SW 1271 (cell line): ENCODE data around the gene DVL2.

Source experiments
- DNase-seq, 2 experiments: peaks; one replicate each; lab custom pipeline; 2025; lab: John Stamatoyannopoulos, UW

Gene DVL2

DNA sequence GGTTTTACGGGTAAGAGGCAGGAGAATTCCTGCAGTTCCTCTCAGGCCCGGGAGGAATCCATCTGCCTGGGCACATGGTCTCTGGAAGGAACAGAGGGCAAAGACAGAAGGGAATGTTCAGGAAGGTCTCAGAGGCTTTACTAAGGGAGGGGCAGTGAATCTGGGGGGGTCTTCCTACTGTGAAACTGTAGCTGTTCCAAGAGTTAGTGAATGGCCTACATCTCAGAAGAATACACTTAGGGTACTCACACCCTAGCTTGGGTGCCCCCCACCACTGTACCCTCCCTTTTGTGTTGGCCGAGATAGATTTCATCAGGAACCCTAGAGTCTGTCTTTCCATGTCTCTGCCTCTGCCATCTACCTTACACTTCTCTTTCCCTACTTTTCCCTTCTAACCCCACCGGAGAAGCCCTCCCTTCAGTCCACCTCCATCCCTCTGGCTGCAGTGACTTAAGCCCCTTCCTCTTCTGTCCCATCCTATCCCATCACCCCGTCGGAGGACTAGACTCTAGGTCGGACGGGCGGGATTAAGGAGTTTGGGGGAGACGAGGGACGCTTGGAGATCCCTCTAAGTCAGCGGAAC is 15.0 kb downstream of the DVL2 start:
- DNase-seq, result no peak

DNA sequence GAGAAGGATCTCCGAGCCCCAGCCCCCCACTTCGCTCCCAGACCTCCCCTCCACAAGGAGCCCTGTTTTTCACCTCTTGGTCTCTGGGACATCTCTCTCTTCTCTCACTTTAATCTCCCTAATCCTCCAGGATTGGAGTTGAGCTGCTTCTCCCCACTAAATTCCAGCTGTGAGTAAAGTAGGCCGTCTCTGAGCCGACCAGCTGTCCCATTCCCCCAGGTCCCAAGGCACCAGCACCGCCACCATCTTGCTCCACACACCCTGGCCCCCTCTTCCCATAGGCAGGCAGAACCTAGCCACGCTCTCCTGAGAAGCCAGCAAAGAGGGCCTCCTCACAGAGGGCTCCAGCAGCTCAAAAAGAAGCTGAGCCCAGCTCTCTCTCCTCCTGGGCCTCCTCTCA is 15.6 kb downstream of the DVL2 start:
- DNase-seq, result no peak

DNA sequence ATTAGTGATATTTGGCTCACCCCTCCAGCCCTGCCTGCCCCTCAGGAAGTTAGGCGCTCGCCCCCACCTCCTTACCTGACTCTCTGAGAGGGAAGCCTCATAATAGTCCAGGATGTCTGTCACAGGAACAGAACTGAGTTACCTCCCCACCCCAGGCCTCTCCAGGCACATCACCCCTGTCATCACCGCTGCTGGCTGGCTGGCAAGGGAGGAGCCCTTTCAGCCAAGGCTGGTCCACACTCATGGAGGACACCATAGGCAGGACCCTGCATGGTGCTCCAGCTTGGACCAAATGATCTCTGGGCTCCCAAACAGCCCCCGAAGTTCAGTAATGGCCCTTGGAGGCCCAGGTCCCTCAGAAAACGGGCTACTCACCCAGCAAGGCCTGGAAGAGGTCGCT is 16.2 kb downstream of the DVL2 start:
- DNase-seq, result no peak

DNA sequence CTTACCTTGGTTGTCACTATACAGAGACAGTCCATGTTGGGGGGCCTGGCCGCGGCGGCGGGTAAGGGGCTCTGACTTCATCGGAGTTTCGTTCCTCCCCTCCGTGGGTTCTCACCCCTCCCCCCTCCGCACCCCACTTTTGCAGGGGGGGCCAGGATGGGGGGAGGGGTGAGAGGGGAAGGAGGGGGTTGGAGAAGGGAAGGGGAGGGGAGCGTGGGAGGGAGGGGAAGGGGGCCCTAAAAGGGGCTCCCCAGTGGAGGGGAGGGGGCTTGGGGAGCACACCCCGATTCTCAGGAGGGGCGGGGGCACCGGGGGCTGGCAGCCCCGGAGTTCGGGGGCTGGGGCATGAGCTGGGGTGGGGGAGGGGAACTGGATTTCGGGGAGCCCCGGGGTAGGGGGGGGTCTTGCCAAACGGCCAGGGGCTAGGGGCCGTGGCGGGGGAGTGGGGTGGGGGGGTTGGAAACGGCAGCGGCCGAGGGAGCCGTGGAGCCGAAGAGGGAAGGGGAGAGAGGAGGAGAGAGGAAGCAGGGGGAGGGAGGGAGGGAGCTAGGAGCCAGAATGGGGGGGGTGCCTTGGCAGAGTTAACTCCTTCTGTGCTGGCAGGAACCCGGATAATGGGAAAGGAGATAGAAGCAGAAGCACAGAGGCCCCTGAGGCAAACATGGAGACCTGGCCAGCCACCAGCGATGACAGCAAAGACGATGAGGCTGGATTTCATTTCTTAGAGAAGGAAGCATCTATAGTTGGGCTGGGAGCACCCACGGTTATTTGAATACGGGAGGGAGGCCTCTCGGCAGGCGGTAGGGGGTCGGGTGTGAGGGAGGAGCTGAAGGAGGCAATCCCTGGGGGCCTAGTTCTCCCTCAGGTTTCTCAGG is 17.0 kb downstream of the DVL2 start:
- DNase-seq, result peak; percentile 31 to 55

DNA sequence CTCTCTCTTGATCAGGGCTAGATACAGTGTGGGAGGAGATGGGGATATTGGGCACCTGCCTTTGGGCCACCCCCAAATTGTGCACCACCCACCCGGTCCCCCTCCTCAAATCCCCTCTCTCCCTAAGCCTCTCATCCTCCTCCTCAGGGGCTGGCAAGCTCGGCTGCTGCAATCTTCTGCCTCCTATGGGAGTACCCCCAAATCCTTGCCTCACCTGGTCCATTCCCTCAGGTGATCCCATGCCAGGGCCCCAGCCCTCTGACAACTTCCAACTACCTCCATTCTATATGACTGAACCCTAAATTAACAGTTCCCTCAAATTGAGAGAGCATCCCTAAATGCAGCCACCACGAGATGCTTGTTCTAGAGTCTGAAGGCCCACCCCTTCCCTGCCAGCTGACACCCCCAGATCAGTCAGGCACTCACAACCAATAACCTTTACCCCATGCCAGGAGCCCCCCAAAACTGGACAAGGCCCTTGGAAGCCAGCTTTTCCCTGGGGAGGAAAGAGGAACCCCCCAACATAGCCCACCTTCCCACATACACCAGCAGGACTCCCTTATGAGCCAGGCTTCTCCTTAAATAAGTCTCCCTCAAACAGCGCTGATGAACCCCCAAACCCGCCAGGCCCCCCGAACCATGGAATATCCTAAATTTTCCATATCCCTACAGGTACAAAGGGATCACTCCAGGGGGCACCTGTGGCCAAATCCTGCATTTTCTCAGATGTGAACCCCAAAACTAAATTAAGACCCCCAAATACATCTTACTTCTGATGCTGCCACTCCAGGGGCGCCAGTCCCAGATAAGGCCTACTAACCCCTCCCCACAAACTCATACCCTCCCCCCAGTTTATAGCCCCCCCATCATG is 17.8 kb downstream of the DVL2 start:
- DNase-seq, result no peak

DNA sequence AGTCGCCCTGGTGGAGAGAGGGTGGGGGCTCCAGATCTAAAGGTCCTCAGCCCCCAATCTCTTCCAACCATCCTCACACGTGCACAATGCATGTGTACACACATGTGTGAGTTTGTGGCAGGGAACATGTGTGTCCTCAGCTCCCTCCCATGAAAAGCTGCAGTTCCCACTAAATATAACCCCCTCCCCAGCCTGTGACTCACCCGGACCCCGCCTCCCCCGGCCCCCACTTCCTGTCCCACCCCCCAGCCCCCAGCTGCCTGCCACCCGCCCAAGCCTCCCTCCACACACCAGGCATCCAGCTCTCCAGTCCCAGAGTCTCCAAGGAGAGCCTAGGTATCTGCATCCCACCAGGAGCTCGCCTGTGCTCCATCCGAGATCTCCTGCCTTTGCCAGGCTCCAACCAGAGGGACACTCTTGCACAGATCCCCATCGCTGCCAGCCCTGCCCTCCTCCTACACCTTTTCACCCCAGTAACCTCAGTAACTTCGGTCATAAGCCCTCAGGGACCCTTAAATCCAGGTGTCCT is 18.6 kb downstream of the DVL2 start:
- no peak for DNase-seq

DNA sequence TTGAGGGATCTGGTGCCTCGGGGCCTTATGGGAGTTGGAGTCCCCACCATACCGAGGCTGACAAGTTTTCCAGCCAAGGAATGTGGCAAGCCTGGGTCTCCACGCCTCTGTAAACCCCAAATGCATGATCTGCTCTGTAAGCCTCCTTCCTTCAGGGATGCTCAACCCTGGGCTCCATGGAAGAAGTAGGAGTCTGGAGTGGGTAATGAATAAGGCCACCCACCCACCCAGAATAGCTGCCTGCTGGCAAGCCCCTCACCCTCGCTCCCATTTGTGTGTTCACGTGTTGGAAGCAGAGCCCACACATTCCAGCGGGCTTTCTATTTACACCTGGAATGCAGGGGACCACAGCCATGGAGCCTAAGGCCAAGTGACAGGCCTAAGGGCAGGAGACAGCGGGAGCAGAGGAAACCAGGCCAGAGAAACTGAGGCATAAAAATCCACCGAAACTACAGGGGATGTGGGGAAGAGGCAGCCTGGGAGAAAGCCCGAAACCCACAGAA is 19.1 kb downstream of the DVL2 start:
- DNase-seq, result peak in 1 of 2 experiments; percentile 54

DNA sequence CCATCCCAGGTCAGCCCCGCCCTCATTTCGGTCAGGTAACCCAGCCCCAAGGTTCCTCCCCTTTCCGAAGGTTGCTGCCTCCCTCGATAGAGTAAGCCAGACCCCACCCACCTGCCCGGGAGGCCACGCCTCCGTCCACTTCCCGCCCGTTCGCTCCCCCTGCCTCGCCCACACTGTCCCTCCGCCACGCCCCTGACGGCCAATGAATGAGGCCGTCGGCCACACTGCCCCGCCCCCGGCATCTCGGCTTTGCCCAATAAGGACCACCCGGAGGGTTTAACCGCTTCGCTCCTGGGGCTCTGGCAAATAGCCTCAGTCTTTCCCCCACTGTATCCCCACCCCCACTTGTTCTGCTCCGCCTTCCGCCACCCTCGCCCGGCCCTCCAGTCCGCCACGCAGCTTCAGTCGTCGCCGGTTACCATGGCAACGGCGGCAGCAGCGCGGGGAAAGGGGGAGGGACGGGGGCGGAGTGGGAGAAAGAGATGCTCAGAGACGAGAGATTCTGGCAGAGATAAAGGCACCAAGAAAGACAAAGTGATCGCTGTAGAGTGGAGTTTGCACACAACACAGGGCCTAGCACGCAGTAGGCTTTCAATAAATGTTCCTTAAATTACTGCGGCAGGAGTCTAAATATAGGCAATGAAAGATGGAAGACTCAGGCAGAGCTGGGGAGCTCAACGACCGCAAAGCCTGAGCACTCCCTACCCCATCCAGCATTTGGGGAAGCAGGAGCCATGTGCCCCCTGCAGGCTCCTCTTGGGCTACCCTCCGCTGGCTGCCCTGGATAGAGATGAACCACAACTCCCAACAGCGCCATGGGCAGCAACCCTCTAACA is 19.8 kb downstream of the DVL2 start:
- DNase-seq, result peak; percentile 87 to 95

DNA sequence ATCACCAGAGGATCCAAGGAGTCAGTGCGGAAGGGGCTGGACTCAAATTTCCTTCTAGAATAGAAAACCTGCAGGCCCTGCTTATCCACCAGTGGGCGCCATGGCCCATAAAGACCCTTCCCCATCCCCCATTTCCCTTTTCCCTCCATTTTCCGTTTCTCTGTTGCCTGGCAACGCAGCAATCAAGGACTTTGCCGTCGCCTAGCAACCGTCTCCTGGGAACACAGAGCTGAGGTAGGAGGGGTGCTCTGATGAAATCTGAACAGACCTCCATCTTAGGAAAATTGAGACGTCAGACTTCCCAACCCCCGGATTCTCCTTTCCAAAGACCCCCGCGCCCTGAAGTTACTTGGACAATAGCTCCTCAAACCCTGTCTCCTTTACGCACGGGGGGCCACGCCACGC is 20.4 kb downstream of the DVL2 start:
- peak; percentile 75 to 90 for DNase-seq

DNA sequence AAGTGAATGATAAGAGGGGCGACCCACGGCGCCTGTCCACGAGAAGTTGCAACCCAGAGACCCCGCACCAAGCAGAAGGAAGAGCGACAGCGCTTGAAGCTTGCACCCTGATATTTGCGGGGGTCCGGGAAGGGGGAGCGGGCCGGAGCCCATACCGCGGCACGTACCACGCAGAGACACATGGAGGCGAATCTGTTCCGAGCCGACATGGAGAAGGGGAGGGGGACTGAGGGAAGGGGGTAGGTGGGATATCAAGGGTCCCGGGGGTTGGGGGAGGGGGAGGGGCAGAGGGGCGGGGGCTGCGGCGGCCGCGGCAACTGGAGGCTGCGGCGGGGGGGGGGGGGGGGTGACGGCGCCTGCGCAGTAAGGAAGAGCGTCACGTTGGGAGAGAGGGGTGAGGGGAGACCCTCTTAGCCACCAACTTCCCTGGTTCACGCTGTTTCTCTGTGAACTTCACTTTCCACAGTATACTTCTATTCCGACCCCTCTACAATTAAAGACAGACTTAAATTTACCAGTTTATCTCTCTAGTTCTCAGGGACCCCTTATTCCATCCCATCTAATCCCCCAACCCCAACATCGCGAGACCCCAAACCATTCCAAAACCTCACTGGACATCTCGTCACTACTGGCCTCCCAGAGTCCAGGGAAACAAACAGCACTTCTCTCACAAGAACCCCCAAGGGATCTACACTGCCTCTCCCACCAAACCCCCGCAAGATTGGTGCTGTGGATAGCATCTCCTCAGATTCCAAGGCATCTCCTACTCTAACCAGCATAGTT is 22.6 kb downstream of the DVL2 start:
- DNase-seq, result no peak

DNA sequence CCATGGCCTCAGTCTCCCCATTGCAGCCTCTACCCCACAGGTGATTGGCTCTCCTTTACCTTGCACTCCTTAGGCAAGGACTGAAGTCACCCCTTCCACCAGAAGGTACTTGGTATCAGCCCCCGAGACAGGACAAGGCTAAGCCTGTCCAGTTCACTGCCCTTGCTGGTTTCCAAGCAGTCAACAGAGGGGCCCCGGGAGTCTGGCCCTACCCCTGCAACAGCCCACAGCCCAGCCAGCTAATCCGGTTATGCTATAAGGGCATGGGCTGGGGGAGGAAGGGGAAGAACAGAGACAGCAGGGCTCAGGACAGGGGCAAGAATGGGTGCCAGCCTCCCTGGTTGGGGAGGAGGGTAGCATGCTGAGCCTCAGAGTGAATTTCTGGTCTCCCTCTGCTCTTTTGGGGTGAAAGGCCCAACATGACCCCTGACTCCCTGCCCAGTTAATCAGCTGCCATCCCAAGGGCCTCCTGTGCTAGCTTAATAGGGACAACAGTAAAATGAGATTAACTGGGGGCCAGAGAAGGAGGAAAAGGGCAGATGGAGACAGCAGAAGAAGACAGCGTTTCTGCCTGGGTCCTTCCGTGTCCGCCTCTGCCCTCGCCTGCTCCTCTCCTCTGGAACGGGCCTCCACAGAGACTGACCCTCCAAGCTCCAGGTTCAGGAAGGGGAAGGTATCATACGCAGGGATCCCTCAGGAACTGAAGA is 25.4 kb downstream of the DVL2 start:
- DNase-seq, result no peak

DNA sequence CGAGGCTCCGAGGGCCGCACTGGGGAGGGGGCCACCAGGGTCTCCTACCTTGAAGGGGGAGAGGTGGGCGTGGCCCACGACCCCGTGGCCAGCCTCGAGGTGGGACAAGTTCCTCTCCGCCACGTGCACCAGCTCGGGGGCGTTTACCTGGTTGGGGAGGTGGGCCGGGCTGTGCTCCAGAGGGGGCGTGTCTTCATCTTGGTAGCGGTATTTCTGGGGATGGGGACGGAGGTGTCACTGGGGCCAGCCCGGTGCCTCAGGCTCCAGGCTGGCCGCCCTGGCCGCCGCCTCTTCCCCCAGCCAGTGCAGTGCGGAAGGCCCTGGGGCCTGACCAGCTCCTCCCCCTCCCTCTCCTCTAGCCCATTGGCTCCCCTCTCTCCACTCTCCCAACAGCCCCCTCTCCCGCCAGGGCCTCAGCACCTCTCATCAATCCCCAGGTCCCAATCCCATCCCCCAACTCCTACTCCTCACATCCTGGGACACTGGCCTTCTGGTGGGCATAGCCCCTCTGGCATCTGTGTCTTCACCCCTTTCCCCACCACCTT is 26.2 kb downstream of the DVL2 start:
- DNase-seq, result no peak

DNA sequence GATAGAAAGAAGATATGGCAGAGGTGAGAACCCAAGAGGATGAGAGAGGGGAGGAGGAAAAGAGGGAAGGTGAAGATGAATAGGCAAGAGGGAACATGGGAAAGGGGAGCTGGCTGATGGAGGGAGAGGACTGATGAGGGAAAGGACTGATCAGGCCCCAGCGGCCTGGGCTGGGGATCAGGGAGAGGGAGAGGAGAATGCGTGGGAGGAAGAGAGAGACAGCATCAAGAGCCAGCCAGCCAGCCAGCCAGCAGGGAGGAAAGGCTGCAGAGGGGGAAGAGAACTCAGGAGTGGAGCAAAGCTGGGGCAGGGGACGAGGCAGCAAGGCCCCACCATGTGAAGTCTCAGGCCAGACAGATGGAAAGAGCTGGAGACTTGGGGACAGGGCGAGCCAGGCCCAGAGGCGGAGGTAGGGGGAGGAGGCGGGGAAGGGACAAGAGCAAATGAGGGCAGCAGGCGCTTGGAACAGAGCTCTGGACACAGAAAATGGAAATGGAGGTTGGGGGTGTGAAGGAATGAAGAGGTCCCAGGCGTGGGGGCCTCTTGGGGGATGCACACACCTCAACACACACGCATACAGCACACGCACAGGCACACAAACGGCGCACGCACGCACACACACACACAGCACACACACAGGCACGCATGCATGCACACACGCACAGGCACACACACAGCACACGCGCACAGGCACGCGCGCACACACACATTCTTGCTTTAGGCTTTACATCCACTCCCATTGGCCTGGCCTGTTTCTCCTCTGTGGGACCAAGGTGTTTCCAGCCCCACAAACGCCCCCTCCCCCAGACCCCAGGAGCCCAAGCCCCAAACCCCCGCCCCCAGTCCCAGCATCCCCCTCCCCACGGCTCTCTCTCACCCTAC is 27.0 kb downstream of the DVL2 start:
- no peak for DNase-seq

DNA sequence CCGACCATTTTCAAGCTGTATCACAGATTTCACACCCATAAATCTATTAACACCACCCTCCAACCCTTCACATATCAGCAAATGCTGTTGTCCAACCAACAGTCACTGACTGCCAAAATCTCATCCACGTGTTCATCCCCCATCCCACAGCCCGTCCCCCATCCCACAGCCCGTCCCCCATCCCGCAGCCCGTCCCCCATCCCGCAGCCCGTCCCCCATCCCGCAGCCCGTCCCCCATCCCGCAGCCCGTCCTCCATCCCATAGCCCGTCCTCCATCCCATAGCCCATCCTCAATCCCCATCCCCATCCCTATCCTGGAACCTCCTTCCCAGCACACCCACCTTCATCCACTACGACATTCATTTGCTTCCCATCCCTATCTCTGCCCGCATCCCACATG is 28.8 kb downstream of the DVL2 start:
- no peak for DNase-seq

DNA sequence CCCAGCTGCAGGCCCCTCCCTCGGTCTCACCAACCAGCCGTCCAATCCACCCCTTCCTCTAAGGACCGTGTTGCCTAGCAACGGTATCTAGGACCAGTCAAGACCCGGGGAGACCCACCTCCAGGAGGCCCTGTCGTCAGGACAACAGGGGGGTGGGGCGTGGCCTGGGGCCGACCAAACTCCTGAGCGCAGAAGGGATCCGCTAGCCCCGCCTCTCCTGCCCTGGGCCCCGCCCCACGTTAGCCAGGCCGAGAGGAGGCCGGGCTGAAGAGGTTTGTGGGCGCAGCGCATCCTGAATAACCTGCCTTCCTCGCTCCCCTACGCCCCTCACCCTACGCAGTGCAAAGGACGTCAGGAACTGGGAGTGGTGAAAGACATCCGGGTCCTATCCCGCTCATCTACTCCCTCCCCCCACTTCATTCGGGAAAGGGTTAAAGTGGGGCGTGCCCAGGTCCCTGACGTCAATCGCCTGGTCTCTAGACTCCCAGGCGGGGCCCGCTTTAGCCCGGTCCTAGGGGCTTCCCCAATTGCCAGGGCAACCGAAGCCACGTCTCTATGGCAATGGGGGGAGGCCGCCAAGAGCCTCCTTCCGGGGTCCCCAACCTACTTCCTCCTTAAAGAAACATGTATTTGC is 29.4 kb downstream of the DVL2 start:
- no peak for DNase-seq

DNA sequence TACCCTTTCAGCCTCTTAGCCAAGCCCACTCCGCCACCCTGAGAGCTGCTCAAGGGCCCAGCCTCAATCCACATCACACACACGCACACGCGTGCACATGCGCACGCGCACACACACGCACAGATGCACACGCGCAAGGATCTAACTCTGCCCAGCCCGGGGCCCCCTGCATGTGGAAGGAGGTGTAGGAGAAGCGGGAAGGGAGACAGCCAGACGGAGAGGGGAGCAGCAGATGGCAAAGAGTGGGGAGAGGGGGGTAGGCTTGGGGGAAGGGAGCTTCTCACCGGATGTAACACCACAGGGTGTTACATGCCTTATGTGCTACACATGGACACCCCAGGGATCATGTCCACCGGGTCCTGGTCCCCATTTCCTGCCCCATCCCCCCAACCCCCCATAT is 30.0 kb downstream of the DVL2 start:
- no peak for DNase-seq

DNA sequence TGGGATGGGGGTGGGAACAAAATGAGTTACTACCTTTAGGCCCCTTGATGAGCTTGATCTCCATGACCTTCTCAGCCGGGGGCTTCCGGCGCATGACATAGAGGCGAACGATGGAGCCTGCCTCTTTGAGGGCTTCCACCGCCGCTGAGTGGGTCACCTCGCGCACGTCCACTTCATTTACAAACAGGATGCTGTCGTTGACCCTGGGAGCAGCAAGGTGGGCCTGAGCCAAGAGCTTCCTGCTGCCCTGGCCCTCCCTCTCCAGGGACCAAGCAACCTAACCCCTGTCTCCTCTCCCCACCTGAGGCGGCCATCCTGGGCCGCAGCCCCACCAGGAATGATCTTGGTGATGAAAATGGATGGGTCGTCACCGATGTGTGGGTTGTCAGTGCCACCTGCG is 30.9 kb downstream of the DVL2 start:
- DNase-seq, result no peak
